H1 (cell line): Measurements from ENCODE around the gene CWF19L1.
"Not testable (repeated sequence)": the region's sequence is repeated elsewhere in the genome, so short reads cannot be mapped to it uniquely, and the experiment has no call there.

Experiments used
- CREB1 ChIP-seq: IDR thresholded peaks from 2 replicates; pipeline ENCODE4 v1.6.1; 2012; ENCODE audit warnings: inconsistent platforms
- JUN ChIP-seq: IDR thresholded peaks from 2 replicates; pipeline ENCODE4 v1.6.1; 2011; ENCODE audit warnings: low read depth, mild to moderate bottlenecking, improper control_type of control experiment, low read length
- PHF8 ChIP-seq: fragments of 200-600 bp; sonication (generic); conservative IDR thresholded peaks from 2 replicates; pipeline ENCODE4 v1.7.1; 2012; ENCODE audit warnings: low read depth, mild to moderate bottlenecking, inconsistent platforms, low read length, moderate library complexity
- TF ChIP-seq, protein P1 (sequence below), 3 experiments: IDR thresholded peaks; 1 replicate in 2 of 3; 2 replicates in 1 of 3; pipeline versions ENCODE4 v1.5.1 to v1.6.1; 2011; ENCODE audit warnings: low read length in 3 of 3, mild to moderate bottlenecking in 3 of 3, inconsistent platforms in 2 of 3, low read depth in 1 of 3, moderate library complexity in 1 of 3; ENCODE audit not compliant: insufficient read depth in 1 of 3; ENCODE audit errors: control extremely low read depth in 1 of 3

- TF ChIP-seq, protein P1, sequence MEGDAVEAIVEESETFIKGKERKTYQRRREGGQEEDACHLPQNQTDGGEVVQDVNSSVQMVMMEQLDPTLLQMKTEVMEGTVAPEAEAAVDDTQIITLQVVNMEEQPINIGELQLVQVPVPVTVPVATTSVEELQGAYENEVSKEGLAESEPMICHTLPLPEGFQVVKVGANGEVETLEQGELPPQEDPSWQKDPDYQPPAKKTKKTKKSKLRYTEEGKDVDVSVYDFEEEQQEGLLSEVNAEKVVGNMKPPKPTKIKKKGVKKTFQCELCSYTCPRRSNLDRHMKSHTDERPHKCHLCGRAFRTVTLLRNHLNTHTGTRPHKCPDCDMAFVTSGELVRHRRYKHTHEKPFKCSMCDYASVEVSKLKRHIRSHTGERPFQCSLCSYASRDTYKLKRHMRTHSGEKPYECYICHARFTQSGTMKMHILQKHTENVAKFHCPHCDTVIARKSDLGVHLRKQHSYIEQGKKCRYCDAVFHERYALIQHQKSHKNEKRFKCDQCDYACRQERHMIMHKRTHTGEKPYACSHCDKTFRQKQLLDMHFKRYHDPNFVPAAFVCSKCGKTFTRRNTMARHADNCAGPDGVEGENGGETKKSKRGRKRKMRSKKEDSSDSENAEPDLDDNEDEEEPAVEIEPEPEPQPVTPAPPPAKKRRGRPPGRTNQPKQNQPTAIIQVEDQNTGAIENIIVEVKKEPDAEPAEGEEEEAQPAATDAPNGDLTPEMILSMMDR (IDR thresholded peaks at IDR 0.05; ENCODE audit: control extremely low read depth in 1 of 3, insufficient read depth in 1 of 3, low read depth in 1 of 3, low read length in 3 of 3), result not testable (repeated sequence)
- TF ChIP-seq CREB1, PHF8, JUN: not testable (repeated sequence)
Observed at GRCh38 chr10:100285326-100285725, 17.9 kb upstream of the CWF19L1 start.
